WTC11 (cell line): ENCODE data around the gene RBM15. TPM values are rescaled to one million over a fixed set of nuclear protein-coding genes. Genes with fewer than 3 reads are reported as not detected.

Experiments
- ATAC-seq: fragments of 200-7000 bp; cut with Tn5 transposase; 2 replicates; pipeline ENCODE4 v1.10.0; 2021; ENCODE audit warnings: mild to moderate bottlenecking, moderate library complexity
- CTCF ChIA-PET: fragments of 300-600 bp; sonication (Branson Sonifier 250); formaldehyde crosslinking; loops from one replicate; lab custom pipeline; 2021; ENCODE audit warnings: antibody characterized with exemption; lab: Charles Lee
- POLR2A ChIA-PET: fragments of 350-600 bp; sonication (Branson Sonifier 250); formaldehyde crosslinking; loops from one replicate; lab custom pipeline; 2021; ENCODE audit warnings: antibody characterized with exemption; lab: Charles Lee
- DNase-seq: peaks from one replicate; pipeline ENCODE4 v3.0.0; 2021; ENCODE audit warnings: low spot score
- H3K27ac Mint-ChIP-seq: 2 replicates; pipeline ENCODE4 v1.8.0; 2021; ENCODE audit warnings: mixed read lengths
- H3K27me3 Mint-ChIP-seq: 2 replicates; pipeline ENCODE4 v1.8.0; 2021; ENCODE audit warnings: low read depth, mild to moderate bottlenecking, moderate library complexity, mixed read lengths
- H3K36me3 Mint-ChIP-seq: 2 replicates; pipeline ENCODE4 v1.8.0; 2021; ENCODE audit warnings: mixed read lengths
- H3K4me1 Mint-ChIP-seq: 2 replicates; pipeline ENCODE4 v1.8.0; 2022; ENCODE audit warnings: mixed read lengths
- H3K4me3 Mint-ChIP-seq: 2 replicates; pipeline ENCODE4 v1.8.0; 2021; ENCODE audit warnings: mild to moderate bottlenecking, moderate library complexity, mixed read lengths
- H3K9me3 Mint-ChIP-seq: 2 replicates; pipeline ENCODE4 v1.8.0; 2021; ENCODE audit warnings: mixed read lengths
- ATF1 ChIP-seq: sonication (generic); formaldehyde crosslinking; IDR thresholded peaks from 2 replicates; pipeline ENCODE4 v1.8.1; 2023; ENCODE audit warnings: mild to moderate bottlenecking, moderate library complexity, missing genetic modification reagents
- FOXK1 ChIP-seq: sonication (generic); formaldehyde crosslinking; IDR thresholded peaks from 2 replicates; pipeline ENCODE4 v1.8.0; 2022; ENCODE audit warnings: mild to moderate bottlenecking, moderate library complexity, missing genetic modification reagents
- GTF2I ChIP-seq: fragments of 250-450 bp; sonication (Bioruptor Pico); conservative IDR thresholded peaks from 2 replicates; pipeline ENCODE4 v1.4.0; 2021; ENCODE audit warnings: mild to moderate bottlenecking
- JUN ChIP-seq: sonication (generic); formaldehyde crosslinking; IDR thresholded peaks from 2 replicates; pipeline ENCODE4 v1.8.0; 2023; ENCODE audit warnings: mild to moderate bottlenecking, missing genetic modification reagents
- MYBL2 ChIP-seq: sonication (generic); formaldehyde crosslinking; IDR thresholded peaks from 2 replicates; pipeline ENCODE4 v1.8.1; 2023; ENCODE audit warnings: mild to moderate bottlenecking, moderate library complexity, missing genetic modification reagents
- NR1H2 ChIP-seq: sonication (generic); formaldehyde crosslinking; IDR thresholded peaks from 2 replicates; pipeline ENCODE4 v1.9.0; 2021; ENCODE audit warnings: mild to moderate bottlenecking, moderate library complexity, missing genetic modification reagents
- NR2C2 ChIP-seq: sonication (generic); formaldehyde crosslinking; IDR thresholded peaks from 2 replicates; pipeline ENCODE4 v1.8.0; 2022; ENCODE audit warnings: mild to moderate bottlenecking, missing genetic modification reagents
- SMAD3 ChIP-seq: sonication (generic); formaldehyde crosslinking; IDR thresholded peaks from 2 replicates; pipeline ENCODE4 v1.8.0; 2022; ENCODE audit warnings: missing genetic modification reagents, mild to moderate bottlenecking, borderline replicate concordance
- TEAD1 ChIP-seq: sonication (generic); formaldehyde crosslinking; IDR thresholded peaks from 2 replicates; pipeline ENCODE4 v1.8.0; 2022; ENCODE audit warnings: mild to moderate bottlenecking, missing genetic modification reagents
- ZNF121 ChIP-seq: sonication (generic); formaldehyde crosslinking; IDR thresholded peaks from 2 replicates; pipeline ENCODE4 v1.8.0; 2023; ENCODE audit warnings: missing genetic modification reagents
- ZNF396 ChIP-seq: fragments of 250-450 bp; sonication (Bioruptor Pico); IDR thresholded peaks from 2 replicates; pipeline ENCODE4 v1.8.0; 2021; ENCODE audit warnings: mild to moderate bottlenecking, moderate library complexity, borderline replicate concordance
- total RNA-seq: library from RNA; stranded (reverse); gene quantifications from 3 replicates; pipeline ENCODE4 v1.2.3, GENCODE V29; 2021
- TF ChIP-seq, protein P1 (sequence below): sonication (generic); formaldehyde crosslinking; IDR thresholded peaks from 2 replicates; pipeline ENCODE4 v1.8.0; 2023; ENCODE audit warnings: missing genetic modification reagents
- TF ChIP-seq, protein P2 (sequence below): sonication (generic); formaldehyde crosslinking; IDR thresholded peaks from 2 replicates; pipeline ENCODE4 v1.8.0; 2022; ENCODE audit warnings: mild to moderate bottlenecking, missing genetic modification reagents
- TF ChIP-seq, protein P3 (sequence below): fragments of 250-450 bp; sonication (Bioruptor Pico); IDR thresholded peaks from 2 replicates; pipeline ENCODE4 v2.1.2; 2022; ENCODE audit warnings: mild to moderate bottlenecking, moderate library complexity
- TF ChIP-seq, protein P4 (sequence below): sonication (generic); formaldehyde crosslinking; IDR thresholded peaks from 2 replicates; pipeline ENCODE4 v1.8.1; 2023; ENCODE audit warnings: mild to moderate bottlenecking, missing genetic modification reagents, borderline replicate concordance
- TF ChIP-seq, protein P5 (sequence below): sonication (generic); formaldehyde crosslinking; IDR thresholded peaks from 2 replicates; pipeline ENCODE4 v1.8.0; 2022; ENCODE audit warnings: mild to moderate bottlenecking, missing genetic modification reagents
- TF ChIP-seq, protein P6 (sequence below): fragments of 250-450 bp; sonication (Bioruptor Pico); IDR thresholded peaks from 2 replicates; pipeline ENCODE4 v1.9.0; 2021; ENCODE audit warnings: mild to moderate bottlenecking
- TF ChIP-seq, protein P7 (sequence below): sonication (generic); formaldehyde crosslinking; IDR thresholded peaks from 2 replicates; pipeline ENCODE4 v1.8.1; 2022; ENCODE audit warnings: low read depth, missing genetic modification reagents, borderline replicate concordance
- TF ChIP-seq, protein P8 (sequence below): sonication (generic); formaldehyde crosslinking; IDR thresholded peaks from 2 replicates; pipeline ENCODE4 v1.8.1; 2022; ENCODE audit warnings: missing genetic modification reagents, borderline replicate concordance
- TF ChIP-seq, protein P9 (sequence below): sonication (generic); formaldehyde crosslinking; IDR thresholded peaks from 2 replicates; pipeline ENCODE4 v1.8.1; 2023; ENCODE audit warnings: mild to moderate bottlenecking, moderate library complexity, missing genetic modification reagents

Gene RBM15
- total RNA-seq, 1 experiment from 2014 or later, result 50.6 TPM

DNA sequence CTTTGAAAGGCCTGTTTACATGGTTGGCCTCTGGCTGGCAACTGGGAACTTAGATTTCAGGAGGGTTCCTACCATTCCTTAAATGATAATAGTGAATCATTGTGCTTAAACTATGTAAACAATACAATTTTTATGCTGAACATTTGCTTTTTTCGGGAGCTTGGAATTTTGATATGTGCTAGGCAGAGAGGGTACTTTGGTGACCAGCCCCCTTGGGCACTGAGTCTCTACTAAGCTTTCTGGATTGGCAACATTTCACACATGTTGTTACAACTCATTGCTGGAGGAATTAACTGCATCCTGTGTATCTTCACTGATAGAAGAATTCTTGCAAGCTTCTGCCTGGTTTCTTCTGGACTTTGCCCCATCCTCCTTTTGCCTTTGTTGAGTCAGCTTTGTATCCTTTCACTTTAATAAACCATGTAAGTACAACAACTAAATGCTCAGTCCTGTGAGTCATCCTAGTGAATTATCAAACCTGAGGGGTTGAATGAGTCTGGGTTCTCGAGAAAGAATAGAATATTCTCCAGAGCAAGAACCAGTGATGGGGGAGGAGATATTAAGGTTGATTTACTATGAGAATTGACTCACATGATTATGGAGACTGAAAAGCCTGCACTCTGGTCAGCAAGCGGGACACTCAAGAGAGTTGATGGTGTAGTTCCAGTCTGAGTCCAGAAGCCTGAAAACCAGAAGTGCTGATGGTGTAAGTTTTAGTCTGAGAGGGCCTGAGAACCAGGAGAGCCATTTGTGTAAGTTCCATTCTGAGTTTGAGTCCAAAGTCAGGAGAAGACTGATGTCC lies 54.7 kb downstream of the RBM15 start:
- CTCF ChIA-PET, result interaction anchor here (1.4 to 2.8 kb wide), 2 partner anchors 67 to 102 kb away, joined by 6 to 7 read pairs; no protein-coding TSS in a partner anchor
- TF ChIP-seq, protein P1, sequence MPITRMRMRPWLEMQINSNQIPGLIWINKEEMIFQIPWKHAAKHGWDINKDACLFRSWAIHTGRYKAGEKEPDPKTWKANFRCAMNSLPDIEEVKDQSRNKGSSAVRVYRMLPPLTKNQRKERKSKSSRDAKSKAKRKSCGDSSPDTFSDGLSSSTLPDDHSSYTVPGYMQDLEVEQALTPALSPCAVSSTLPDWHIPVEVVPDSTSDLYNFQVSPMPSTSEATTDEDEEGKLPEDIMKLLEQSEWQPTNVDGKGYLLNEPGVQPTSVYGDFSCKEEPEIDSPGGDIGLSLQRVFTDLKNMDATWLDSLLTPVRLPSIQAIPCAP (CRISPR knock-in tag), result no peak
- TF ChIP-seq, protein P2, sequence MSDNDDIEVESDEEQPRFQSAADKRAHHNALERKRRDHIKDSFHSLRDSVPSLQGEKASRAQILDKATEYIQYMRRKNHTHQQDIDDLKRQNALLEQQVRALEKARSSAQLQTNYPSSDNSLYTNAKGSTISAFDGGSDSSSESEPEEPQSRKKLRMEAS (CRISPR knock-in tag), result no peak
- TF ChIP-seq, protein P3, sequence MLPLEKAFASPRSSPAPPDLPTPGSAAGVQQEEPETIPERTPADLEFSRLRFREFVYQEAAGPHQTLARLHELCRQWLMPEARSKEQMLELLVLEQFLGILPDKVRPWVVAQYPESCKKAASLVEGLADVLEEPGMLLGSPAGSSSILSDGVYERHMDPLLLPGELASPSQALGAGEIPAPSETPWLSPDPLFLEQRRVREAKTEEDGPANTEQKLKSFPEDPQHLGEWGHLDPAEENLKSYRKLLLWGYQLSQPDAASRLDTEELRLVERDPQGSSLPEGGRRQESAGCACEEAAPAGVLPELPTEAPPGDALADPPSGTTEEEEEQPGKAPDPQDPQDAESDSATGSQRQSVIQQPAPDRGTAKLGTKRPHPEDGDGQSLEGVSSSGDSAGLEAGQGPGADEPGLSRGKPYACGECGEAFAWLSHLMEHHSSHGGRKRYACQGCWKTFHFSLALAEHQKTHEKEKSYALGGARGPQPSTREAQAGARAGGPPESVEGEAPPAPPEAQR (CRISPR knock-in tag), result no peak
- TF ChIP-seq JUN (CRISPR knock-in tag) (no peak), ATF1 (CRISPR knock-in tag) (no peak), MYBL2 (CRISPR knock-in tag) (no peak), TEAD1 (no peak), NR2C2 (CRISPR knock-in tag) (no peak), ZNF121 (CRISPR knock-in tag) (no peak), FOXK1 (CRISPR knock-in tag) (no peak), NR1H2 (CRISPR knock-in tag) (no peak)
- TF ChIP-seq, protein P4, sequence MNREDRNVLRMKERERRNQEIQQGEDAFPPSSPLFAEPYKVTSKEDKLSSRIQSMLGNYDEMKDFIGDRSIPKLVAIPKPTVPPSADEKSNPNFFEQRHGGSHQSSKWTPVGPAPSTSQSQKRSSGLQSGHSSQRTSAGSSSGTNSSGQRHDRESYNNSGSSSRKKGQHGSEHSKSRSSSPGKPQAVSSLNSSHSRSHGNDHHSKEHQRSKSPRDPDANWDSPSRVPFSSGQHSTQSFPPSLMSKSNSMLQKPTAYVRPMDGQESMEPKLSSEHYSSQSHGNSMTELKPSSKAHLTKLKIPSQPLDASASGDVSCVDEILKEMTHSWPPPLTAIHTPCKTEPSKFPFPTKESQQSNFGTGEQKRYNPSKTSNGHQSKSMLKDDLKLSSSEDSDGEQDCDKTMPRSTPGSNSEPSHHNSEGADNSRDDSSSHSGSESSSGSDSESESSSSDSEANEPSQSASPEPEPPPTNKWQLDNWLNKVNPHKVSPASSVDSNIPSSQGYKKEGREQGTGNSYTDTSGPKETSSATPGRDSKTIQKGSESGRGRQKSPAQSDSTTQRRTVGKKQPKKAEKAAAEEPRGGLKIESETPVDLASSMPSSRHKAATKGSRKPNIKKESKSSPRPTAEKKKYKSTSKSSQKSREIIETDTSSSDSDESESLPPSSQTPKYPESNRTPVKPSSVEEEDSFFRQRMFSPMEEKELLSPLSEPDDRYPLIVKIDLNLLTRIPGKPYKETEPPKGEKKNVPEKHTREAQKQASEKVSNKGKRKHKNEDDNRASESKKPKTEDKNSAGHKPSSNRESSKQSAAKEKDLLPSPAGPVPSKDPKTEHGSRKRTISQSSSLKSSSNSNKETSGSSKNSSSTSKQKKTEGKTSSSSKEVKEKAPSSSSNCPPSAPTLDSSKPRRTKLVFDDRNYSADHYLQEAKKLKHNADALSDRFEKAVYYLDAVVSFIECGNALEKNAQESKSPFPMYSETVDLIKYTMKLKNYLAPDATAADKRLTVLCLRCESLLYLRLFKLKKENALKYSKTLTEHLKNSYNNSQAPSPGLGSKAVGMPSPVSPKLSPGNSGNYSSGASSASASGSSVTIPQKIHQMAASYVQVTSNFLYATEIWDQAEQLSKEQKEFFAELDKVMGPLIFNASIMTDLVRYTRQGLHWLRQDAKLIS (CRISPR knock-in tag), result no peak
- TF ChIP-seq, protein P5, sequence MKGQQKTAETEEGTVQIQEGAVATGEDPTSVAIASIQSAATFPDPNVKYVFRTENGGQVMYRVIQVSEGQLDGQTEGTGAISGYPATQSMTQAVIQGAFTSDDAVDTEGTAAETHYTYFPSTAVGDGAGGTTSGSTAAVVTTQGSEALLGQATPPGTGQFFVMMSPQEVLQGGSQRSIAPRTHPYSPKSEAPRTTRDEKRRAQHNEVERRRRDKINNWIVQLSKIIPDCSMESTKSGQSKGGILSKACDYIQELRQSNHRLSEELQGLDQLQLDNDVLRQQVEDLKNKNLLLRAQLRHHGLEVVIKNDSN, result no peak
- TF ChIP-seq, protein P6, sequence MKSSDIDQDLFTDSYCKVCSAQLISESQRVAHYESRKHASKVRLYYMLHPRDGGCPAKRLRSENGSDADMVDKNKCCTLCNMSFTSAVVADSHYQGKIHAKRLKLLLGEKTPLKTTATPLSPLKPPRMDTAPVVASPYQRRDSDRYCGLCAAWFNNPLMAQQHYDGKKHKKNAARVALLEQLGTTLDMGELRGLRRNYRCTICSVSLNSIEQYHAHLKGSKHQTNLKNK (CRISPR knock-in tag), result no peak
- DNase-seq, result no peak
- POLR2A ChIA-PET, result no interaction called here
- Mint-ChIP-seq H3K4me3 (no peak overlapping the region), H3K27ac (no peak overlapping the region), H3K9me3 (0 out of 2 replicates have a peak, but pooled peaks cover 7% of the 10 kb centered on the region), H3K27me3 (no peaks in the 10 kb centered on the region), H3K36me3 (peaks cover 27% of the 10 kb centered on the region), H3K4me1 (peaks cover 18% of the 10 kb centered on the region)
- ATAC-seq, result no peak

DNA sequence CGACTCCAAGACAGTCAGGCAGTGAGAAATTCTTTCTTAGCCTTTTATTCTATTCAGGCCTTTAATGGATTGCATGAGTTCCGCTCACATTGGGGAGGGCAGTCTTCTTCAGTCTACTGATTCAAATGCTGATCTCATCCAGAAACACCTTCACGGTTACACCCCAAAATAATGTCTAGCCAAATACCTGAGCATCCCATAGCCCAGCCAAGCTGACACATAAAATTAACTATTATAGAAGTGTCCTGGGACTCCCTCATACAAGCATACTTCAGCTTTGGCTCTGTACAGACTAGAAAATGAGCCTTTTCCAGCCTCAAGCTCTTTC lies 55.3 kb downstream of the RBM15 start:
- Mint-ChIP-seq H3K27ac (no peak overlapping the region), H3K4me3 (no peak overlapping the region)
- TF ChIP-seq, protein P7, sequence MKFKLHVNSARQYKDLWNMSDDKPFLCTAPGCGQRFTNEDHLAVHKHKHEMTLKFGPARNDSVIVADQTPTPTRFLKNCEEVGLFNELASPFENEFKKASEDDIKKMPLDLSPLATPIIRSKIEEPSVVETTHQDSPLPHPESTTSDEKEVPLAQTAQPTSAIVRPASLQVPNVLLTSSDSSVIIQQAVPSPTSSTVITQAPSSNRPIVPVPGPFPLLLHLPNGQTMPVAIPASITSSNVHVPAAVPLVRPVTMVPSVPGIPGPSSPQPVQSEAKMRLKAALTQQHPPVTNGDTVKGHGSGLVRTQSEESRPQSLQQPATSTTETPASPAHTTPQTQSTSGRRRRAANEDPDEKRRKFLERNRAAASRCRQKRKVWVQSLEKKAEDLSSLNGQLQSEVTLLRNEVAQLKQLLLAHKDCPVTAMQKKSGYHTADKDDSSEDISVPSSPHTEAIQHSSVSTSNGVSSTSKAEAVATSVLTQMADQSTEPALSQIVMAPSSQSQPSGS (CRISPR knock-in tag), result no peak
- TF ChIP-seq, protein P8, sequence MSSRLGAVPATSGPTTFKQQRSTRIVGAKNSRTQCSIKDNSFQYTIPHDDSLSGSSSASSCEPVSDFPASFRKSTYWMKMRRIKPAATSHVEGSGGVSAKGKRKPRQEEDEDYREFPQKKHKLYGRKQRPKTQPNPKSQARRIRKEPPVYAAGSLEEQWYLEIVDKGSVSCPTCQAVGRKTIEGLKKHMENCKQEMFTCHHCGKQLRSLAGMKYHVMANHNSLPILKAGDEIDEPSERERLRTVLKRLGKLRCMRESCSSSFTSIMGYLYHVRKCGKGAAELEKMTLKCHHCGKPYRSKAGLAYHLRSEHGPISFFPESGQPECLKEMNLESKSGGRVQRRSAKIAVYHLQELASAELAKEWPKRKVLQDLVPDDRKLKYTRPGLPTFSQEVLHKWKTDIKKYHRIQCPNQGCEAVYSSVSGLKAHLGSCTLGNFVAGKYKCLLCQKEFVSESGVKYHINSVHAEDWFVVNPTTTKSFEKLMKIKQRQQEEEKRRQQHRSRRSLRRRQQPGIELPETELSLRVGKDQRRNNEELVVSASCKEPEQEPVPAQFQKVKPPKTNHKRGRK (CRISPR knock-in tag), result no peak
- no peak for TF ChIP-seq ZNF396
- TF ChIP-seq MYBL2 (CRISPR knock-in tag), result no peak
- TF ChIP-seq GTF2I (CRISPR knock-in tag), result no peak
- TF ChIP-seq, protein P9, sequence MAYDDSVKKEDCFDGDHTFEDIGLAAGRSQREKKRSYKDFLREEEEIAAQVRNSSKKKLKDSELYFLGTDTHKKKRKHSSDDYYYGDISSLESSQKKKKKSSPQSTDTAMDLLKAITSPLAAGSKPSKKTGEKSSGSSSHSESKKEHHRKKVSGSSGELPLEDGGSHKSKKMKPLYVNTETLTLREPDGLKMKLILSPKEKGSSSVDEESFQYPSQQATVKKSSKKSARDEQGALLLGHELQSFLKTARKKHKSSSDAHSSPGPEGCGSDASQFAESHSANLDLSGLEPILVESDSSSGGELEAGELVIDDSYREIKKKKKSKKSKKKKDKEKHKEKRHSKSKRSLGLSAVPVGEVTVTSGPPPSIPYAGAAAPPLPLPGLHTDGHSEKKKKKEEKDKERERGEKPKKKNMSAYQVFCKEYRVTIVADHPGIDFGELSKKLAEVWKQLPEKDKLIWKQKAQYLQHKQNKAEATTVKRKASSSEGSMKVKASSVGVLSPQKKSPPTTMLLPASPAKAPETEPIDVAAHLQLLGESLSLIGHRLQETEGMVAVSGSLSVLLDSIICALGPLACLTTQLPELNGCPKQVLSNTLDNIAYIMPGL (CRISPR knock-in tag), result no peak
- TF ChIP-seq SMAD3 (CRISPR knock-in tag), result no peak
- TF ChIP-seq NR1H2 (CRISPR knock-in tag), result no peak
- TF ChIP-seq, all 79 proteins: peak for 0
- ATAC-seq, result no peak
- Mint-ChIP-seq H3K4me1 (peaks cover 17% of the 10 kb centered on the region), H3K36me3 (peaks cover 27% of the 10 kb centered on the region), H3K27me3 (no peaks in the 10 kb centered on the region), H3K9me3 (0 out of 2 replicates have a peak, but pooled peaks cover 7% of the 10 kb centered on the region)
- no peak for DNase-seq
- CTCF ChIA-PET, result no interaction called here
- POLR2A ChIA-PET, result no interaction called here
